Uterus (tissue), 4 donors: ENCODE measurements around the gene APBA3. TPM values are rescaled to one million over a fixed set of nuclear protein-coding genes. Genes with fewer than 3 reads are reported as not detected.

ENCODE experiments used
- DNase-seq, 2 donors: peaks; one replicate each; pipeline ENCODE4 v3.0.0-alpha.2; 2019 to 2020
- H3K27ac ChIP-seq, 2 donors: fragments of 200-600 bp; sonication (generic); 1 replicate in 1 of 2; 2 replicates in 1 of 2; pipeline ENCODE4 v1.5.1; 2016 to 2018
- H3K27me3 ChIP-seq, 2 donors: fragments of 200-600 bp; sonication (generic); one replicate each; pipeline ENCODE4 v1.5.1; 2018 to 2019; ENCODE audit warnings: control low read depth in 1 of 2
- H3K36me3 ChIP-seq, 2 donors: fragments of 200-600 bp; sonication (generic); one replicate each; pipeline ENCODE4 v1.5.1; 2019; ENCODE audit warnings: control low read depth in 1 of 2
- H3K4me1 ChIP-seq, 2 donors: fragments of 200-600 bp; sonication (generic); one replicate each; pipeline ENCODE4 v1.5.1; 2018 to 2019; ENCODE audit warnings: control low read depth in 1 of 2
- H3K4me3 ChIP-seq, 2 donors: fragments of 200-600 bp; sonication (generic); 1 replicate in 1 of 2; 2 replicates in 1 of 2; pipeline ENCODE4 v1.5.1; 2018 to 2019; ENCODE audit warnings: mild to moderate bottlenecking in 1 of 2
- H3K9me3 ChIP-seq, 2 donors: fragments of 200-600 bp; sonication (generic); one replicate each; pipeline ENCODE4 v1.5.1; 2019; ENCODE audit warnings: control low read depth in 1 of 2
- POLR2A ChIP-seq, 2 donors: fragments of 450-650 bp; IDR thresholded peaks; one replicate each; pipeline ENCODE4 v1.6.1; 2016; ENCODE audit warnings: antibody characterized with exemption in 2 of 2, mild to moderate bottlenecking in 1 of 2, moderate library complexity in 1 of 2
- intact Hi-C: fragments of 100-400 bp; cut with DNase I; formaldehyde crosslinking; loops from one replicate; pipeline ENCODE4 v1.15.1; 2023; ENCODE audit warnings: low total_unique reads
- total RNA-seq, 4 donors: library from RNA; depleted of rRNA in 3 of 4; stranded (reverse); fragments of >200 nt in 3 of 4; gene quantifications; one replicate each; pipeline versions ENCODE4 v1.1.0 to v1.2.4, GENCODE V29; 2014 to 2023
- TF ChIP-seq, protein P1 (sequence below), 4 experiments: fragments of 200-600 bp in 2 of 4; fragments of 450-650 bp in 2 of 4; sonication (generic) in 2 of 4; IDR thresholded peaks; one replicate each; pipeline ENCODE4 v1.5.1; 2016 to 2019; ENCODE audit warnings: antibody characterized with exemption in 4 of 4, mild to moderate bottlenecking in 2 of 4, moderate library complexity in 1 of 4
- donor health status: DM: yes; HTN: yes; CAD: no.

The APBA3 gene
- total RNA-seq, 4 donors from 2014 or later: 14.1 to 52.6 (median 27.4) TPM

DNA sequence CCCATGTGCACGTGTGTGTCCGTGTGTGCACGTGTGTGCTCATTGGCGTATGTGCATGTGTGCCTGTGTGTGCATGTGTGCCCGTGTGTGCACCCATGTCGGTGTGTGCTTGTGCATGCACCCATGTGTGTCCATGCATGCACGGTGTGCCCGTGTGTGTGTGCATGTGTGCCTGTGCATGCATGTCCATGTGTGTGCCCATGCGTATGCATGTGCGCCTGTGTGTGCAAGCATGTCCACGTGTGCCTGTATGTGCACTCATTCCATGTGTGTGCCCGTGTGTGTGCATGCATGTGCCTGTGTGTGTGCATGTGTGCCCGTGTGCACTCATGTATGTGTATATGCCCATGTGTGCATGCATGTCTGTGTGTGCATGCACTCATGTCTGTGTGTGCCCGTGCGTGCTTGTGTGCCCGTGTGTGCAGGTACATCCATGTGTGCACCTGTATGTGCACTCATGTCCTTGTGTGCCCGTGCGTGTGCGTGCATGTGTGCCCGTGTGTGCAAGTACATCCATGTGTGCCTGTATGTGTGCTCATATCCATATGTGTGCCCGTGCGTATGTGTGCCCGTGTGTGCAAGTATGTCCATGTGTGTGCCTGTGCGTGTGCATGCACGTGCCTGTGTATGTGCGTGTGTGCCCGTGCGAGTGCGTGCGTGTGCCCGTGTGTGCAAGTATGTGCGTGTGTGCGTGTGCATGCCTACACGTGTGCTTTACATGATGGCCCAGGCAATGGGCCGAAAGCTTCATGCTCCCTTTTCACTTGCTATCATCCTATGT lies 46.3 kb upstream of the APBA3 start:
- TF ChIP-seq POLR2A (IDR thresholded peaks at IDR 0.05): no peak
- TF ChIP-seq, protein P1, sequence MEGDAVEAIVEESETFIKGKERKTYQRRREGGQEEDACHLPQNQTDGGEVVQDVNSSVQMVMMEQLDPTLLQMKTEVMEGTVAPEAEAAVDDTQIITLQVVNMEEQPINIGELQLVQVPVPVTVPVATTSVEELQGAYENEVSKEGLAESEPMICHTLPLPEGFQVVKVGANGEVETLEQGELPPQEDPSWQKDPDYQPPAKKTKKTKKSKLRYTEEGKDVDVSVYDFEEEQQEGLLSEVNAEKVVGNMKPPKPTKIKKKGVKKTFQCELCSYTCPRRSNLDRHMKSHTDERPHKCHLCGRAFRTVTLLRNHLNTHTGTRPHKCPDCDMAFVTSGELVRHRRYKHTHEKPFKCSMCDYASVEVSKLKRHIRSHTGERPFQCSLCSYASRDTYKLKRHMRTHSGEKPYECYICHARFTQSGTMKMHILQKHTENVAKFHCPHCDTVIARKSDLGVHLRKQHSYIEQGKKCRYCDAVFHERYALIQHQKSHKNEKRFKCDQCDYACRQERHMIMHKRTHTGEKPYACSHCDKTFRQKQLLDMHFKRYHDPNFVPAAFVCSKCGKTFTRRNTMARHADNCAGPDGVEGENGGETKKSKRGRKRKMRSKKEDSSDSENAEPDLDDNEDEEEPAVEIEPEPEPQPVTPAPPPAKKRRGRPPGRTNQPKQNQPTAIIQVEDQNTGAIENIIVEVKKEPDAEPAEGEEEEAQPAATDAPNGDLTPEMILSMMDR (IDR thresholded peaks at IDR 0.05): no peak
- no peaks in the 10 kb centered on the region for H3K27me3 ChIP-seq
- H3K36me3 ChIP-seq: no peaks in the 10 kb centered on the region
- H3K27ac ChIP-seq: no peak overlapping the region
- H3K4me1 ChIP-seq: no peaks in the 10 kb centered on the region
- no peak for DNase-seq
- H3K4me3 ChIP-seq: no peak overlapping the region
- no peaks in the 10 kb centered on the region for H3K9me3 ChIP-seq
- intact Hi-C loops: no loop called here

DNA sequence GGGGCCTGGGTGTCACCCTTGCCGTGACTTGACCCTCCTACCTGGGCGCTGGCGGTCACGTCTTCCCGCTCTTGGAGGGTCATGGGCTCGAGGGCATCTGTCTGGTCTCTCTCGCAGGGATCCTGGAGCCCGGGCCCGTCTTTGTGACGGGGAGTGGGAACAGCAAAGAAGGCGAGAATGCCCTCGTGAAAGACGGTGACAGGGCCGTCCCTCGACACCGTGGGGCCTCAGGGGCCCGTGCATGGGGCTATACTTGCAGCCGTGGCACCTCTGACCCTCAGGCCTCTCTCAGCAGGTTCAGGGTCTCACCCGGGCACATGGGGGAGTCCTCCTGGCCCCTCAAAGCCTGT lies 45.6 kb upstream of the APBA3 start:
- intact Hi-C loops: no loop called here
- TF ChIP-seq, protein P1 (IDR thresholded peaks at IDR 0.05): no peak
- TF ChIP-seq POLR2A (IDR thresholded peaks at IDR 0.05): no peak
- Histone ChIP-seq H3K27me3 (no peaks in the 10 kb centered on the region), H3K27ac (no peak overlapping the region), H3K4me3 (no peak overlapping the region), H3K4me1 (no peaks in the 10 kb centered on the region), H3K9me3 (no peaks in the 10 kb centered on the region), H3K36me3 (no peaks in the 10 kb centered on the region)
- DNase-seq: no peak

DNA sequence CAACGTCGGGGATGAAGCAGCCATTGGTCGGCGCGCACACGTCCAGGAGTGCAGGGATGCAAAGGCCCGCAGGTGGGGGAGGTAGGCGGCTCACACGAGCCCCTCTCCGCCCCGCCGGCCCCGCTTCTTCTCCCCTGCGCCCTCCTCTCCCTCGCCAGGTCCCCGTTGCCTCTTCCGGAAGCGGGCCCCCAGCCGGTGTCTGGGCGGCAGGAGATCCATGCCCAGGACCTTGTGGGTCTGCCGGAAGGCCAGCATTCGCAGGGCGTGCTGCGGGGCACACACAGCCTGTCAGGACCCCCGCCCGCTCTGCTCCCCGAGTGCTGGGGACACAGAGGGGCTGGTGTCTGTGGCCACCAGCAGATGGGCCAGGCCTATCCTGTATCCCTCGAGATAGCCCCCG lies 44.4 kb upstream of the APBA3 start:
- no peaks in the 10 kb centered on the region for H3K9me3 ChIP-seq
- no peaks in the 10 kb centered on the region for H3K36me3 ChIP-seq
- intact Hi-C loops: no loop called here
- H3K27ac ChIP-seq: no peak overlapping the region
- no peak for DNase-seq
- H3K4me1 ChIP-seq: peaks cover 0 to 7% of the 10 kb centered on the region in 2 donors
- H3K27me3 ChIP-seq: peaks cover 0 to 10% of the 10 kb centered on the region in 2 donors
- H3K4me3 ChIP-seq: no peak overlapping the region
- no peak for TF ChIP-seq POLR2A (IDR thresholded peaks at IDR 0.05)
- TF ChIP-seq, protein P1 (IDR thresholded peaks at IDR 0.05): no peak

DNA sequence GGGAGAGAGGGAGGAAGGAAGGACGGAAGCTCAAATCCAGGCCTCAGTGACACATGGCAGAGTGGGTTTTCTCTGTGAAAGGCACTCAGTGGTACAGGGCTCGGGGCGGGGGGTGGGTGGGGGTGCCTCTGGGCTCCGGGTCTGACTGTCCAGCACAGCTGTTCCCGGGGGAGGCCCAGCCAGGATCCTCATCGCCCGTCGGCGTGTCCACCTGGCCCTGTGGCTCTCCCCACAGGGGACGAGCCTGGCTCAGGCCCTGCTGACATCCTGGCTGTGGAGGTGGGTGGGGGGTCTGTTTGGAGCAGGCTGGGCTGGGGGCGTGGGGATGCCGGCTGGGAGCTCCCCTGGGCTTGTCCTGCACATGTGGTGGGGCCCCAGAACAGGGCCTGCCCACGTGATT lies 42.9 kb upstream of the APBA3 start:
- TF ChIP-seq POLR2A (IDR thresholded peaks at IDR 0.05): no peak
- TF ChIP-seq, protein P1 (IDR thresholded peaks at IDR 0.05): no peak
- Histone ChIP-seq H3K4me3 (no peak overlapping the region), H3K27ac (no peak overlapping the region), H3K4me1 (peaks cover 0 to 7% of the 10 kb centered on the region in 2 donors), H3K36me3 (no peaks in the 10 kb centered on the region), H3K27me3 (peaks cover 0 to 10% of the 10 kb centered on the region in 2 donors), H3K9me3 (no peaks in the 10 kb centered on the region)
- DNase-seq: no peak
- intact Hi-C loops: no loop called here

DNA sequence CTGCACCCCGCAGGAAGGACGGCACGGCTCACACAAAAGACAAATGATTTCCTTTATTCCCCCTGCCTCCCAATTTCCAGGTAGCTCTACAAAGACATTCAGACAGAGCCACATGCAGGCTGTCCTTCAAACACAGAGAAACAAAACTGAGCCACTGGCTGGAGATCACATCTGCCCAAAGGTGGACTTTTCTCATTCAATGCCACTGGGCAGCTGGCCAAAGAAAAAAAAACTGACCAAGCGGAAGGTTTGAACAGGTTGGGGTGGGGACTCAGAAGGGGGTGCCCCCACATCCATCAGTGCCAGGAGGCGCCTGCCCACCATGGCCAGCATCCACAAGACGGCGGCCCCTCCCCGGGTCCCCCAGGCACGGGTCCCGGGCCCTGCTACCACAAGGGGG lies 42.5 kb upstream of the APBA3 start:
- H3K9me3 ChIP-seq: no peaks in the 10 kb centered on the region
- H3K27me3 ChIP-seq: peaks cover 0 to 13% of the 10 kb centered on the region in 2 donors
- H3K4me1 ChIP-seq: peaks cover 0 to 7% of the 10 kb centered on the region in 2 donors
- DNase-seq: no peak
- no peak overlapping the region for H3K27ac ChIP-seq
- H3K36me3 ChIP-seq: no peaks in the 10 kb centered on the region
- TF ChIP-seq, protein P1 (IDR thresholded peaks at IDR 0.05): no peak
- no peak for TF ChIP-seq POLR2A (IDR thresholded peaks at IDR 0.05)
- H3K4me3 ChIP-seq: no peak overlapping the region
- intact Hi-C loops: no loop called here
